Astrocyte of the cerebellum (primary cell): Measurements from ENCODE around the gene MFSD2A.

Source experiments
- DNase-seq: peaks from one replicate; pipeline ENCODE4 v3.0.0-alpha.2; 2011; ENCODE audit warnings: low read depth
- H3K4me3 ChIP-seq: 2 replicates; pipeline ENCODE4 v1.5.1; 2011; ENCODE audit warnings: mild to moderate bottlenecking, low read depth, low read length, moderate library complexity
- CTCF ChIP-seq: IDR thresholded peaks from 2 replicates; pipeline ENCODE4 v1.5.1; 2012; ENCODE audit warnings: low read length, low read depth, moderate library complexity, mild to moderate bottlenecking; ENCODE audit errors: missing control alignments
- in situ Hi-C: cut with HindIII; loops from 2 replicates; pipeline ENCODE4 v1.10.0; 2017; ENCODE audit warnings: low sequenced_read_pairs

The MFSD2A gene

DNA sequence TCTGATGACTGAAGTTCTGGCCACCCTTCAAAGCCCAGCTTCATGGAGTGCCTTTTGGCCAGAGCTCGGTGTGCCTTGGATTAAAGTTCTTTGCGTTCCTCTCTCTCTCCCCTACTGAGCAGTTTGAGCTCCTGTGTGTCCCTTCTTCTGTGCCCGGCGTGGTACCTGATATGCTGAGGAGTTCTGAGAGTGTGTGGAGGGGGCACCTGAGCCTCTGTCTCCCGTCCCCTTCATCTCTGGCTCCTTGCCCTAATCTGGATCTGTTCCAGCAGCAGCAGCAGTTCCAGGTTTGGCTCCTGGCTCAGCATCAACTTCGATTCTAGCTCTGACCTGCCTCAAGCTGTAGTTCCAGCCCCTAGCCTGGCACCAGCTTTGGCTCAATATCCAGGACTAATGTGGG, 28.1 kb upstream of the MFSD2A start:
- no peak for TF ChIP-seq CTCF
- H3K4me3 ChIP-seq, result no peak overlapping the region
- in situ Hi-C loops, result no loop called here
- no peak for DNase-seq

- no peak for TF ChIP-seq CTCF
- H3K4me3 ChIP-seq, result no peak overlapping the region
- in situ Hi-C loops, result no loop called here
- DNase-seq, result no peak
These were observed 27.4 kb upstream of the MFSD2A start for GRCh38 chr1:39927538-39927937.

- TF ChIP-seq CTCF, result no peak
- no peak overlapping the region for H3K4me3 ChIP-seq
- no peak for DNase-seq
- in situ Hi-C loops, result no loop called here
These were observed 25.9 kb upstream of the MFSD2A start for GRCh38 chr1:39928809-39929587.

DNA sequence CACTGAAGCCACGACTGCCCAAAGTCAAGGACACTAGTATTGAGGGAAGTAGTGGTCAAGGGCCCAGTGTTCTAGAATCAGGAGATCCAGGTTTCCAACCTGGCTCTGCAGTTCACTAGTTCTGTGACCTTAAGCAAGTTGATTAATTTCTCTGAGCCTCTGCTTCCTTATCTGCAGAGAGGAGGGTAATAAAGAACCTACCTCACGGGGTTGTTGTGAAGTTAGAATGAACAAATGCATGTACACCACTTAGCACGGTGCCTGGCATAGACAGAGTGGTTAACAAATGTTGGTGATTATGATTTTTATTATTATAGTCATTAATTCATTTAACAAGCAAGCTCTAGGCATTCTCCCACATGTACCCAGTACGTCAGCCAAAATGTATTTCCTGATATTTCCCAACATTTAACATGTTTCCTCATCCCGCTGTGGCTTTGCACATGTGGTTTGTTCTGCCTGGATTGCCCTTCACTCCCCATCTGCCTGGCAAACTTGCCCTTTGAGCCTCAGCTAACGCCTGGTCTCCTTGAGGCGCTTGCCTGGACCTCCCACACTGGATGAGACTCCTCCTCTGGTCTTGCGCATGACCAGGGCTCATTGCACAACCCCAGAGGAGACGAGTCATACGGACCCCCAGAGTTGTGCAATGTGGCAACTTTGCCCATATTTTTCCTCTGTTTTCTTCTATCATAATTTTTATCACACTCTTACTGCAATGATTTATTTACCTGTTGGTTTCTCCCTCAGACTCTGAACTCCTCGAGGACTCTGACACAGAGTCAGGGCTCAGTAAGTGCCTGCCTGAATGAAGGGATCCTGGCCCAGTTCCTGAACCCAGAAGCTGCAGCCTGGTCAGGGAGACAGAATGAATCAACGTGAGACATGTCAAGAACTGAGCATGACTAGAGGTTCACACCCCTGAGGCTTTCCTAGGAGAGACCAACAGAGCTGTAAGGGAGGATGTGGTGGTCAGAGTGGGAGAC, 20.7 kb upstream of the MFSD2A start:
- no peak for DNase-seq
- H3K4me3 ChIP-seq, result no peak overlapping the region
- in situ Hi-C loops, result no loop called here
- TF ChIP-seq CTCF, result no peak

GRCh38 chr1:39936724-39937491, 18.0 kb upstream of the MFSD2A start:
- DNase-seq, result no peak
- no peak for TF ChIP-seq CTCF
- no peak overlapping the region for H3K4me3 ChIP-seq
- in situ Hi-C loops, result no loop called here

GRCh38 chr1:39938856-39939255, 16.1 kb upstream of the MFSD2A start:
- no peak for TF ChIP-seq CTCF
- in situ Hi-C loops, result no loop called here
- H3K4me3 ChIP-seq, result no peak overlapping the region
- DNase-seq, result no peak
